ENCODE results near the gene LRRC40. TPM values are rescaled to one million over a fixed set of nuclear protein-coding genes. Genes with fewer than 3 reads are reported as not detected.
A peak's percentile ranks its signal among the peaks of the same experiment; 100 is the strongest.

Gene LRRC40
- total and polyA plus RNA-seq, 9 of the 15 experiments (the other 6 are each of a cell fraction or from before 2014, with no cell fraction given) = 16.1 to 36.2 (median 30.9) TPM

DNA sequence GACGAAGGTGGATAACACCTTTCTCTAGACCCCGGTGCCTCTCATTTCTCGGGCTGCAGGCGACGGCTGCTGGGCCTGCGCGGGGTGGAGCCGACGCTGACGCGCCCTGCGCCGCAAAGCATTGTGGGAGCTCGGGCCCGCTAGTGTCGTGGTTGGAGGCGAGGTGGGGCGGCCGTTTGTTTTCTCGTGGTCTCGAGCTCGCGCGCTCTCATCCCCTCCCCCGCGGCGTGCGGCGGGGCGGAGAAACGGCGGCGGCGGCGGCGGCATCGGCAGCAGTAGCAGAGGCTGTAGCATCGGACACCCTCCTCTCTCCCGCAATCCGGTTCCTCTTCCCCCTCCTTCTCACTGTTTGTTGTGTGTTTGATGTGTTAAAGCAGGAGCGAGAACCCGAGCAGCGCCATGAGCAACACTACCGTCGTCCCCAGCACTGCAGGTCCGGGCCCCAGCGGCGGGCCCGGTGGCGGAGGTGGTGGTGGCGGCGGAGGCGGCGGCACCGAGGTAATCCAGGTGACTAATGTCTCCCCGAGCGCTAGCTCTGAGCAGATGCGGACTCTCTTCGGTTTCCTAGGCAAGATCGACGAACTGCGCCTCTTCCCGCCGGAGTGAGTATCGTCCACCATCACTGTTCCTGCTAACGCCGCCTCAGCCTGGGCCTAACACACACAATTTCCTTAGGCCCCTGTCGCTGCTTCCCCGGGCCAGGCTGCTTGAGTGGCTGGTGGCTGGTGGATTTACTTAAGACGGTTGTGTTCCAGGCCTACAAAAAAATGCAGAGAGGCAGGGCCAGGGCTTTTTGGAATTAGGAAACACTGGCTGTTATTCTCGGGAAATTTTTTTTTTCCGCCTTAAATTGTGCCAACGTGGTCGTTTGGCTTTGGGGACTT lies 16.1 kb upstream of the LRRC40 start, which contains the start of gene SRSF11:
SRSF11 (plus strand) TSS at position 143 of the 884 bp plus-strand sequence; CDS start at position 400, 257 bp downstream.
- peak; percentile 80 for FAIRE-seq
- H3K79me2 ChIP-seq (ENCODE audit: control insufficient read depth, insufficient read depth, low read length) = peaks cover 99% of the 10 kb centered on the region
- WGBS (ENCODE audit: insufficient coverage, low coverage, missing lambda C conversion rate) = under 1% methylated on average over 59 of the region's 74 CpGs
- peak; percentile 92 for ATAC-seq
- peak within 1 kb of the TSS; percentile 84 for H2AFZ ChIP-seq (ENCODE audit: low read depth, low read length)
- TSS peak; percentile 35 for BruUV-seq (replicated peaks)
- peak; percentile 88 to 97 (median 89) for DNase-seq (ENCODE audit: extremely low read depth in 1 of 4, low spot score in 3 of 4)
- H3K9me1 ChIP-seq (ENCODE audit: control insufficient read depth, insufficient read depth, low read length) = no peaks in the 10 kb centered on the region
- no peaks in the 10 kb centered on the region for H3K9me3 ChIP-seq (replicated peaks; ENCODE audit: control insufficient read depth, insufficient read depth, low read depth, low read length)
- ChIA-PET POLR2A (interaction anchor here (0.6 to 4.2 kb wide), 11 partner anchors 11 to 905 kb away, joined by 3 to 58 read pairs (median 4); partner anchors contain the start of genes ANKRD13C and LRRC40), CTCF (ENCODE audit: low intra/inter-chr PET ratio) (interaction anchor here (0.6 kb wide), 1 partner anchor 14 kb away, joined by 3 read pairs; no protein-coding TSS in a partner anchor)
- H3K4me1 ChIP-seq (replicated peaks in 1 of 2; ENCODE audit: control insufficient read depth in 2 of 2, insufficient read depth in 2 of 2, low read length in 2 of 2) = peaks cover 9 to 24% of the 10 kb centered on the region in 2 experiments; a peak in 4 of 5 replicates
- intact Hi-C loops (cut with micrococcal nuclease) (loop anchor here (1.0 to 5.0 kb wide), 2 partner anchors 16 to 191 kb away; partner anchors contain the start of genes CTH and LRRC40), in situ Hi-C loops (cut with MboI) (no loop called here)
- H3K27ac ChIP-seq (ENCODE audit: extremely low read depth, low read depth, low read length) = peak within 1 kb of the TSS; percentile 94
- H4K20me1 ChIP-seq (replicated peaks; ENCODE audit: control insufficient read depth, insufficient read depth, low read length) = peaks cover 8% of the 10 kb centered on the region; the same call in 1 of the 2 replicates
- no peaks in the 10 kb centered on the region for H3K27me3 ChIP-seq (ENCODE audit: control insufficient read depth in 2 of 2, insufficient read depth in 2 of 2, low read length in 2 of 2)
- H3K9ac ChIP-seq (ENCODE audit: insufficient read depth in 1 of 2, low read depth in 2 of 2, low read length in 2 of 2) = peak within 1 kb of the TSS; percentile 94 to 100
- peak within 1 kb of the TSS; percentile 91 for H3K4me2 ChIP-seq (ENCODE audit: insufficient read depth, low read length)
- peaks cover 59% of the 10 kb centered on the region for H3K36me3 ChIP-seq (ENCODE audit: control insufficient read depth, insufficient read depth, low read length)
- peak within 1 kb of the TSS; percentile 61 for H3K4me3 ChIP-seq
- TF ChIP-seq, protein P1, sequence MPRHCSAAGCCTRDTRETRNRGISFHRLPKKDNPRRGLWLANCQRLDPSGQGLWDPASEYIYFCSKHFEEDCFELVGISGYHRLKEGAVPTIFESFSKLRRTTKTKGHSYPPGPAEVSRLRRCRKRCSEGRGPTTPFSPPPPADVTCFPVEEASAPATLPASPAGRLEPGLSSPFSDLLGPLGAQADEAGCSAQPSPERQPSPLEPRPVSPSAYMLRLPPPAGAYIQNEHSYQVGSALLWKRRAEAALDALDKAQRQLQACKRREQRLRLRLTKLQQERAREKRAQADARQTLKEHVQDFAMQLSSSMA (CRISPR knock-in tag; IDR thresholded peaks at IDR 0.05) = no peak
- no peak for TF ChIP-seq FOSL1 (tag; conservative IDR thresholded peaks at IDR 0.05)
- TF ChIP-seq ZNF764 (CRISPR knock-in tag; IDR thresholded peaks at IDR 0.05; ENCODE audit: low read depth) = no peak
- TF ChIP-seq, protein P2, sequence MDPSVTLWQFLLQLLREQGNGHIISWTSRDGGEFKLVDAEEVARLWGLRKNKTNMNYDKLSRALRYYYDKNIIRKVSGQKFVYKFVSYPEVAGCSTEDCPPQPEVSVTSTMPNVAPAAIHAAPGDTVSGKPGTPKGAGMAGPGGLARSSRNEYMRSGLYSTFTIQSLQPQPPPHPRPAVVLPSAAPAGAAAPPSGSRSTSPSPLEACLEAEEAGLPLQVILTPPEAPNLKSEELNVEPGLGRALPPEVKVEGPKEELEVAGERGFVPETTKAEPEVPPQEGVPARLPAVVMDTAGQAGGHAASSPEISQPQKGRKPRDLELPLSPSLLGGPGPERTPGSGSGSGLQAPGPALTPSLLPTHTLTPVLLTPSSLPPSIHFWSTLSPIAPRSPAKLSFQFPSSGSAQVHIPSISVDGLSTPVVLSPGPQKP (CRISPR knock-in tag; IDR thresholded peaks at IDR 0.05) = no peak
- no peak for TF ChIP-seq ZNF695 (CRISPR knock-in tag; IDR thresholded peaks at IDR 0.05)
- no peak for TF ChIP-seq ZNF561 (CRISPR knock-in tag; conservative IDR thresholded peaks at IDR 0.05)
- TF ChIP-seq KDM1A (IDR thresholded peaks at IDR 0.05) = no peak
- TF ChIP-seq, protein P3, sequence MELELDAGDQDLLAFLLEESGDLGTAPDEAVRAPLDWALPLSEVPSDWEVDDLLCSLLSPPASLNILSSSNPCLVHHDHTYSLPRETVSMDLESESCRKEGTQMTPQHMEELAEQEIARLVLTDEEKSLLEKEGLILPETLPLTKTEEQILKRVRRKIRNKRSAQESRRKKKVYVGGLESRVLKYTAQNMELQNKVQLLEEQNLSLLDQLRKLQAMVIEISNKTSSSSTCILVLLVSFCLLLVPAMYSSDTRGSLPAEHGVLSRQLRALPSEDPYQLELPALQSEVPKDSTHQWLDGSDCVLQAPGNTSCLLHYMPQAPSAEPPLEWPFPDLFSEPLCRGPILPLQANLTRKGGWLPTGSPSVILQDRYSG (tag; conservative IDR thresholded peaks at IDR 0.05; ENCODE audit: low read depth) = no peak
- TF ChIP-seq, protein P4, sequence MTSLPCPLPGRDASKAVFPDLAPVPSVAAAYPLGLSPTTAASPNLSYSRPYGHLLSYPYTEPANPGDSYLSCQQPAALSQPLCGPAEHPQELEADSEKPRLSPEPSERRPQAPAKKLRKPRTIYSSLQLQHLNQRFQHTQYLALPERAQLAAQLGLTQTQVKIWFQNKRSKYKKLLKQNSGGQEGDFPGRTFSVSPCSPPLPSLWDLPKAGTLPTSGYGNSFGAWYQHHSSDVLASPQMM (CRISPR knock-in tag; IDR thresholded peaks at IDR 0.05) = no peak
- no peak for TF ChIP-seq HIVEP1 (CRISPR knock-in tag; IDR thresholded peaks at IDR 0.05)
- TF ChIP-seq, protein P5, sequence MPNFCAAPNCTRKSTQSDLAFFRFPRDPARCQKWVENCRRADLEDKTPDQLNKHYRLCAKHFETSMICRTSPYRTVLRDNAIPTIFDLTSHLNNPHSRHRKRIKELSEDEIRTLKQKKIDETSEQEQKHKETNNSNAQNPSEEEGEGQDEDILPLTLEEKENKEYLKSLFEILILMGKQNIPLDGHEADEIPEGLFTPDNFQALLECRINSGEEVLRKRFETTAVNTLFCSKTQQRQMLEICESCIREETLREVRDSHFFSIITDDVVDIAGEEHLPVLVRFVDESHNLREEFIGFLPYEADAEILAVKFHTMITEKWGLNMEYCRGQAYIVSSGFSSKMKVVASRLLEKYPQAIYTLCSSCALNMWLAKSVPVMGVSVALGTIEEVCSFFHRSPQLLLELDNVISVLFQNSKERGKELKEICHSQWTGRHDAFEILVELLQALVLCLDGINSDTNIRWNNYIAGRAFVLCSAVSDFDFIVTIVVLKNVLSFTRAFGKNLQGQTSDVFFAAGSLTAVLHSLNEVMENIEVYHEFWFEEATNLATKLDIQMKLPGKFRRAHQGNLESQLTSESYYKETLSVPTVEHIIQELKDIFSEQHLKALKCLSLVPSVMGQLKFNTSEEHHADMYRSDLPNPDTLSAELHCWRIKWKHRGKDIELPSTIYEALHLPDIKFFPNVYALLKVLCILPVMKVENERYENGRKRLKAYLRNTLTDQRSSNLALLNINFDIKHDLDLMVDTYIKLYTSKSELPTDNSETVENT (CRISPR knock-in tag; IDR thresholded peaks at IDR 0.05) = peak; percentile 88
- TF ChIP-seq, protein P6, sequence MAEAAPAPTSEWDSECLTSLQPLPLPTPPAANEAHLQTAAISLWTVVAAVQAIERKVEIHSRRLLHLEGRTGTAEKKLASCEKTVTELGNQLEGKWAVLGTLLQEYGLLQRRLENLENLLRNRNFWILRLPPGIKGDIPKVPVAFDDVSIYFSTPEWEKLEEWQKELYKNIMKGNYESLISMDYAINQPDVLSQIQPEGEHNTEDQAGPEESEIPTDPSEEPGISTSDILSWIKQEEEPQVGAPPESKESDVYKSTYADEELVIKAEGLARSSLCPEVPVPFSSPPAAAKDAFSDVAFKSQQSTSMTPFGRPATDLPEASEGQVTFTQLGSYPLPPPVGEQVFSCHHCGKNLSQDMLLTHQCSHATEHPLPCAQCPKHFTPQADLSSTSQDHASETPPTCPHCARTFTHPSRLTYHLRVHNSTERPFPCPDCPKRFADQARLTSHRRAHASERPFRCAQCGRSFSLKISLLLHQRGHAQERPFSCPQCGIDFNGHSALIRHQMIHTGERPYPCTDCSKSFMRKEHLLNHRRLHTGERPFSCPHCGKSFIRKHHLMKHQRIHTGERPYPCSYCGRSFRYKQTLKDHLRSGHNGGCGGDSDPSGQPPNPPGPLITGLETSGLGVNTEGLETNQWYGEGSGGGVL (CRISPR knock-in tag; IDR thresholded peaks at IDR 0.05) = no peak
- no peak for TF ChIP-seq HDAC2 (IDR thresholded peaks at IDR 0.05)
